Nephron (organoid): ENCODE measurements around the gene LPP.

Source experiments
- H3K27ac Mint-ChIP-seq, 3 experiments: 2 replicates each; pipeline ENCODE4 v1.8.0; 2020; ENCODE audit warnings: mixed read lengths in 3 of 3, mild to moderate bottlenecking in 2 of 3, moderate library complexity in 1 of 3
- H3K27me3 Mint-ChIP-seq: 2 replicates; pipeline ENCODE4 v1.8.0; 2021; ENCODE audit warnings: low read depth, mild to moderate bottlenecking, moderate library complexity, mixed read lengths
- H3K36me3 Mint-ChIP-seq: 2 replicates; pipeline ENCODE4 v1.8.0; 2020; ENCODE audit warnings: low read depth, mixed read lengths
- H3K4me1 Mint-ChIP-seq: 2 replicates; pipeline ENCODE4 v1.8.0; 2020; ENCODE audit warnings: mixed read lengths
- H3K4me3 Mint-ChIP-seq, 3 experiments: 2 replicates each; pipeline ENCODE4 v1.8.0; 2020; ENCODE audit warnings: mild to moderate bottlenecking in 3 of 3, mixed read lengths in 3 of 3, moderate library complexity in 2 of 3
- H3K9me3 Mint-ChIP-seq: 2 replicates; pipeline ENCODE4 v1.8.0; 2020; ENCODE audit warnings: mixed read lengths
- TF ChIP-seq, protein P1 (sequence below), 3 experiments: fragments of 200-600 bp; sonication (generic); IDR thresholded peaks; one replicate each; pipeline ENCODE4 v1.5.0; 2021; ENCODE audit warnings: antibody characterized with exemption in 3 of 3; ENCODE audit not compliant: unreplicated experiment in 3 of 3

LPP gene

DNA sequence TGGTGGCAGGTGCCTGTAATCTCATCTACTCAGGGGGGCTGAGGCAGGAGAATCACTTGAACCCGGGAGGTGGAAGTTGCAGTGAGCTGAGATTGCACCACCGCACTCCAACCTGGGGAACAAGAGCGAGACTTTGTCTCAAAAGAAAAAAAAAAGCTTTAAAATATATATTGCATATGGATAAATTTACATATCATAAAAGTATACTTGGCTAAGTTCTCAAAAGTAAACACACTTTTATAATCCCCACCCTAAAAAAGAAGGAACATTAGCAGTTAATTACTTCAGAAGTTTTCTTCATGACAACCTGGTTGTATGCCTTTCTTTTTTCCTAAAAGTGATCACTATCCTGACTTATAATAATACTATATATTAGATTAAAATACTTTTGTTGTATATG, 648.7 kb downstream of the LPP start:
- Mint-ChIP-seq H3K9me3 (peaks cover 22% of the 10 kb centered on the region), H3K4me1 (peaks cover 18% of the 10 kb centered on the region), H3K36me3 (peaks cover 13% of the 10 kb centered on the region), H3K27ac (no peak overlapping the region), H3K27me3 (no peaks in the 10 kb centered on the region), H3K4me3 (no peak overlapping the region)
- TF ChIP-seq, protein P1, sequence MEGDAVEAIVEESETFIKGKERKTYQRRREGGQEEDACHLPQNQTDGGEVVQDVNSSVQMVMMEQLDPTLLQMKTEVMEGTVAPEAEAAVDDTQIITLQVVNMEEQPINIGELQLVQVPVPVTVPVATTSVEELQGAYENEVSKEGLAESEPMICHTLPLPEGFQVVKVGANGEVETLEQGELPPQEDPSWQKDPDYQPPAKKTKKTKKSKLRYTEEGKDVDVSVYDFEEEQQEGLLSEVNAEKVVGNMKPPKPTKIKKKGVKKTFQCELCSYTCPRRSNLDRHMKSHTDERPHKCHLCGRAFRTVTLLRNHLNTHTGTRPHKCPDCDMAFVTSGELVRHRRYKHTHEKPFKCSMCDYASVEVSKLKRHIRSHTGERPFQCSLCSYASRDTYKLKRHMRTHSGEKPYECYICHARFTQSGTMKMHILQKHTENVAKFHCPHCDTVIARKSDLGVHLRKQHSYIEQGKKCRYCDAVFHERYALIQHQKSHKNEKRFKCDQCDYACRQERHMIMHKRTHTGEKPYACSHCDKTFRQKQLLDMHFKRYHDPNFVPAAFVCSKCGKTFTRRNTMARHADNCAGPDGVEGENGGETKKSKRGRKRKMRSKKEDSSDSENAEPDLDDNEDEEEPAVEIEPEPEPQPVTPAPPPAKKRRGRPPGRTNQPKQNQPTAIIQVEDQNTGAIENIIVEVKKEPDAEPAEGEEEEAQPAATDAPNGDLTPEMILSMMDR (IDR thresholded peaks at IDR 0.05; ENCODE audit: unreplicated experiment in 3 of 3) = no peak

DNA sequence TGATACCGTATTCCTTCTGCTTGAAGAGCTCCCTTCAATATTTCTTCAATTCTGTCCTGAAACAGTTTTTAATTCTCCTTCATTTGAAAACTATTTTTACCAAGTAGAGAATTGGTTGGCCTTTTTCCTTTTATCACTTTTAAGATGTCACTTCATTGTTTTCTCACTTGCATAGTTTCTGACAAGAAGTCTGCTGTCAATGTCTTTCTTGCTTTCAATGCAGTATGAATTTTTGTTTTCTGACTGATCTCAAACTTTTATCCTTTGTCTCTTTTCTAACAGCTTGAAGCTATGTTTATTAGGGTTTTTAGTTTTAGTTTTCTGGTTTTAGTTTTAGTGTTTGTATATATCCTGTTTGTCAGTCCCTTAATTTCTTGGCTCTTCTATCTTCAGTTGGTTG, 653.0 kb downstream of the LPP start:
- H3K27ac Mint-ChIP-seq = no peak overlapping the region
- H3K36me3 Mint-ChIP-seq = peaks cover 38% of the 10 kb centered on the region
- TF ChIP-seq, protein P1 (IDR thresholded peaks at IDR 0.05; ENCODE audit: unreplicated experiment in 3 of 3) = no peak
- no peaks in the 10 kb centered on the region for H3K27me3 Mint-ChIP-seq
- peaks cover 45% of the 10 kb centered on the region for H3K9me3 Mint-ChIP-seq
- no peak overlapping the region for H3K4me3 Mint-ChIP-seq
- H3K4me1 Mint-ChIP-seq = no peaks in the 10 kb centered on the region

DNA sequence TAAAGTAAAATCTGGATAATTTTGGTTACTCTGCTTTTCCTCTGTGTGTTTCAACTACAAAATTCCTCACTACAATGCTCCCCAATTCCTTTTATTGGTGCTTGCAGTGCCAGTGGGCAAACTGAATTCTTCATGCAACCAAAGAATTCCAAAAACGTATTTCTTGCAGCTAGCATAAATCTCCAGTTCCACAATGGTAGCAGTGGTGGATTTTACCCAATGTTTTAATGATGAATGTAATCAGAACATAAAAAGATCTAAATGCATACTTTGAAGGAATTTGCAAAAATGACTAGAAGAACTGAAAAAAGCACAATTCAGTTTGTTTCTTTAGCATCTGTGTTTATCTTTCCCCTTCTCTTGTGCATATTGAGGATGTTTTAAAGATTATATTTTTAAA, 658.2 kb downstream of the LPP start:
- Mint-ChIP-seq H3K4me1 (no peaks in the 10 kb centered on the region), H3K27me3 (no peaks in the 10 kb centered on the region)
- TF ChIP-seq, protein P1 (IDR thresholded peaks at IDR 0.05; ENCODE audit: unreplicated experiment in 3 of 3) = no peak

DNA sequence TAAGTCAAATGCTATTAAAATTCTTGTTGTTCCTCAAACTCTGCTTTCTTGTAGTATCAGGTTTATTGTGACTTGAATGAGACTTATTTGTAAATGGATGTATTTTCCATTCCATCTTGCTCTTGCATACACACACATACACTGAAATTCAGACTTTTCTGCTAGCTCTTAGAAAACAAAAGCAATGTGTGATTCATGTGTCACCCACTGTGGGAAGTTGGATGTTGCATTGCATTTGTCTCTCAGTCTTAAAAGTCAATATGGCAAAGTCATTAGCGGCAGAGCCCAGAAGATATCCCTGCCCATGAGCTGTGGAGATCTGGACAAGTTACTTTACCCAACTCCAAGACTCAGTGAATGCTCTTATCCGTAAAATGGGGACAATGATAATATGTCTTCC, 660.6 kb downstream of the LPP start:
- H3K27me3 Mint-ChIP-seq = no peaks in the 10 kb centered on the region
- no peak overlapping the region for H3K4me3 Mint-ChIP-seq
- H3K36me3 Mint-ChIP-seq = peaks cover 7% of the 10 kb centered on the region
- H3K9me3 Mint-ChIP-seq = peaks cover 7% of the 10 kb centered on the region
- no peak overlapping the region for H3K27ac Mint-ChIP-seq
- TF ChIP-seq, protein P1 (IDR thresholded peaks at IDR 0.05; ENCODE audit: unreplicated experiment in 3 of 3) = no peak
- H3K4me1 Mint-ChIP-seq = peaks cover 14% of the 10 kb centered on the region

More for the DNA sequence above, 658.2 kb downstream of the LPP start:
- Mint-ChIP-seq H3K27ac (no peak overlapping the region), H3K9me3 (peaks cover 28% of the 10 kb centered on the region), H3K36me3 (peaks cover 29% of the 10 kb centered on the region), H3K4me3 (no peak overlapping the region)

DNA sequence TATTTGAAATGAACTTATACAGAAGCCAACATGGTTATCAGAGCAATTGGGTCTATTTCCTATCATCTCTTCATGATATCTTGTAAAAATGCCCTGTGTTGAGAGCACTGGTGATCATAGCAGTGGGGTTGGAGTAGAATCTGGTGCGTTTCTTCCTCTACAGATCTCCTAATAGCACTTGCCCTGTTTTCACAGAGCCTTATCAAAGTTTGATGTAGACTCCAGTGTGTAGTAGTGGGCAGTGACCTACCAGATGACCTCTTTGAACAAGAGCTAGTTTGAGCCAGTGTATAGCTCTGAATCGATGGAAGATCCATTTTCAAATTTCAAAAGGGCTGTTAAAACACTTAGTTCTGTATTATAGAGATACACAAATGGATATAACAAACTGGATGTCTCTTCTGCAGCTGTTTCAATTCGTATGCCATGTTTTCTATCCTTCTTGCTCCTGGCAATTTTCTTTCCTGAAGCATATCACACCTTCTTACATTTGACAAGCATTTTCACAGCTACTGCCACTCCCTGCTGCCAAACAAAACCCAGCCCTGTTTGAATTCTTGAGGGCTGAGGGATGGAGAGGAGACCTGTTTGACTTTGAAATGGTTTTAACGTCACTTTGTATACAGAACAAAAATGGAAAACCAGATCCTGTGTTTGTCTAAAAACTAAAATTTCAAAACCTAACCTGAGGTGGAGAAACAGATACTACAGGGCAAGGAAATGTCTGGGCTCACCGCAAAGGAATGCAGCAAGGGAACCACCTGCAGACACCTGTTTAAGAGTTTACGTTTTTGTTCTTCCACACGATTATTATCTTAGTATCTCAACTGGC, 663.4 kb downstream of the LPP start:
- Mint-ChIP-seq H3K4me1 (peaks cover 20% of the 10 kb centered on the region), H3K27ac (no peak overlapping the region), H3K36me3 (no peaks in the 10 kb centered on the region), H3K4me3 (no peak overlapping the region), H3K9me3 (no peaks in the 10 kb centered on the region), H3K27me3 (no peaks in the 10 kb centered on the region)
- TF ChIP-seq, protein P1 (IDR thresholded peaks at IDR 0.05; ENCODE audit: unreplicated experiment in 3 of 3) = no peak

DNA sequence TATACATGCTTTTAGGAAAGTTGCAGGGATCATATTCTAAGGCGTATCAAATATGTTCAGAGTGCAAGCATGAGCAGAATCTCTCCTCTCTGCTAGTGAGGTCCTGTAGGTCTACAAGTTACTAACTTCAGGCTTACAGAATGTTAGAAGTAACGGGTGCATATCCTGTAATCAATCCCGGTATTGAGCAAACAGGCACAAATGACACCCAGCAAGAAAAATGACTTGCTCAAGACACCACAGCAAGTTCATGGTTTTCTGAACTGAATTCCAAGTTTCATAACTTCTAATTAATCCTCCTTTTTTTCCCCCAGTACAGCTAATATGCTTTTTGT, 663.9 kb downstream of the LPP start:
- Mint-ChIP-seq H3K27ac (no peak overlapping the region), H3K36me3 (no peaks in the 10 kb centered on the region), H3K4me3 (no peak overlapping the region), H3K9me3 (no peaks in the 10 kb centered on the region), H3K4me1 (peaks cover 20% of the 10 kb centered on the region), H3K27me3 (no peaks in the 10 kb centered on the region)
- TF ChIP-seq, protein P1 (IDR thresholded peaks at IDR 0.05; ENCODE audit: unreplicated experiment in 3 of 3) = no peak
